ENCODE results near the gene CYP2U1. TPM values are rescaled to one million over a fixed set of nuclear protein-coding genes. Genes with fewer than 3 reads are reported as not detected.

The CYP2U1 gene
- total and polyA plus RNA-seq, 9 of the 15 experiments (the other 6 are each of a cell fraction or from before 2014, with no cell fraction given): 0.03 to 0.15 (median 0.07) TPM

DNA sequence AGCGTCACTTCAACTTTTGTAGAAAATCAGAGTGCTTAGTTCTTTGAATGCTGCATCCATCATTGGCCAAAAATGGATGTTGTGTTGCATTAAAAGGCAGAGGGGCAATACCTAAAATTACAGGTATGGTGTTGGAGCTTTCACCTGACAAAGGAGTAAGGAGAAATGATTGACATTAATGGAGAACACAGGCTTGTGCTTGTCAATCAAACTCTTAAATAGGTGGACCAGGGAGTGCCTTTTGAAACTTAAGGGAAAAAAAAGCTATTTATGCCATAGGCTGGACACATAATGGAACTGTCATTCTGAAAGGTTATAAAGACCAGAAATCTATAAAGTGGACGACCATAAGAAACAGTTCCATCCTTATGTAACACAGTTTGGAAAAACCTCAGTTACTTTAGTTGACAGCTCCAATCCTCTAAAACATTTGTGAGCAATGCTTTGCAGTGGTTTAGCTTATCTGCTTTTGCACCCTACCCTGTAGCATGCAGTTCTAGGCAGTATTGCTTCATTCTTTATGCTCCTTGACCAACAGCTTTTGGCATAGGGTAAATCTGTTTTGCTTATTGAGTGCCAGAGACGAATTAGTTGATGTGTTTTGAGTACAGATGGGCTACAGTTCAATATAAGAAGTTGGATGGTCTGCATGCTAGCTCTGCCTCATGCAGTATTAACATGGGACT, 60.7 kb downstream of the CYP2U1 start (continued):
- TF ChIP-seq, protein P1, sequence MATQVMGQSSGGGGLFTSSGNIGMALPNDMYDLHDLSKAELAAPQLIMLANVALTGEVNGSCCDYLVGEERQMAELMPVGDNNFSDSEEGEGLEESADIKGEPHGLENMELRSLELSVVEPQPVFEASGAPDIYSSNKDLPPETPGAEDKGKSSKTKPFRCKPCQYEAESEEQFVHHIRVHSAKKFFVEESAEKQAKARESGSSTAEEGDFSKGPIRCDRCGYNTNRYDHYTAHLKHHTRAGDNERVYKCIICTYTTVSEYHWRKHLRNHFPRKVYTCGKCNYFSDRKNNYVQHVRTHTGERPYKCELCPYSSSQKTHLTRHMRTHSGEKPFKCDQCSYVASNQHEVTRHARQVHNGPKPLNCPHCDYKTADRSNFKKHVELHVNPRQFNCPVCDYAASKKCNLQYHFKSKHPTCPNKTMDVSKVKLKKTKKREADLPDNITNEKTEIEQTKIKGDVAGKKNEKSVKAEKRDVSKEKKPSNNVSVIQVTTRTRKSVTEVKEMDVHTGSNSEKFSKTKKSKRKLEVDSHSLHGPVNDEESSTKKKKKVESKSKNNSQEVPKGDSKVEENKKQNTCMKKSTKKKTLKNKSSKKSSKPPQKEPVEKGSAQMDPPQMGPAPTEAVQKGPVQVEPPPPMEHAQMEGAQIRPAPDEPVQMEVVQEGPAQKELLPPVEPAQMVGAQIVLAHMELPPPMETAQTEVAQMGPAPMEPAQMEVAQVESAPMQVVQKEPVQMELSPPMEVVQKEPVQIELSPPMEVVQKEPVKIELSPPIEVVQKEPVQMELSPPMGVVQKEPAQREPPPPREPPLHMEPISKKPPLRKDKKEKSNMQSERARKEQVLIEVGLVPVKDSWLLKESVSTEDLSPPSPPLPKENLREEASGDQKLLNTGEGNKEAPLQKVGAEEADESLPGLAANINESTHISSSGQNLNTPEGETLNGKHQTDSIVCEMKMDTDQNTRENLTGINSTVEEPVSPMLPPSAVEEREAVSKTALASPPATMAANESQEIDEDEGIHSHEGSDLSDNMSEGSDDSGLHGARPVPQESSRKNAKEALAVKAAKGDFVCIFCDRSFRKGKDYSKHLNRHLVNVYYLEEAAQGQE (IDR thresholded peaks at IDR 0.05; ENCODE audit: borderline replicate concordance): peak; percentile 17; the same call in 1 of the 2 replicates
- TF ChIP-seq, protein P1 (CRISPR knock-in tag; IDR thresholded peaks at IDR 0.05; ENCODE audit: low read depth): no peak
- TF ChIP-seq CREM (IDR thresholded peaks at IDR 0.05; ENCODE audit: low read depth) (no peak), NCOR1 (IDR thresholded peaks at IDR 0.05) (peak; percentile 50), CBFA2T2 (conservative IDR thresholded peaks at IDR 0.05) (peak; percentile 69)
